Esophagus squamous epithelium (tissue), 4 donors: ENCODE results near the gene NT5C1A.

Source experiments
- POLR2A ChIP-seq, 4 donors: fragments of 450-650 bp; IDR thresholded peaks; one replicate each; pipeline ENCODE4 v1.6.1; 2017; ENCODE audit warnings: antibody characterized with exemption in 4 of 4, mild to moderate bottlenecking in 4 of 4, moderate library complexity in 3 of 4
- TF ChIP-seq, protein P1 (sequence below), 6 experiments: fragments of 450-650 bp in 4 of 6; fragments of 200-600 bp in 2 of 6; sonication (generic) in 2 of 6; IDR thresholded peaks; one replicate each; pipeline ENCODE4 v1.5.1; 2016 to 2019; ENCODE audit warnings: antibody characterized with exemption in 6 of 6, mild to moderate bottlenecking in 4 of 6, moderate library complexity in 4 of 6

DNA sequence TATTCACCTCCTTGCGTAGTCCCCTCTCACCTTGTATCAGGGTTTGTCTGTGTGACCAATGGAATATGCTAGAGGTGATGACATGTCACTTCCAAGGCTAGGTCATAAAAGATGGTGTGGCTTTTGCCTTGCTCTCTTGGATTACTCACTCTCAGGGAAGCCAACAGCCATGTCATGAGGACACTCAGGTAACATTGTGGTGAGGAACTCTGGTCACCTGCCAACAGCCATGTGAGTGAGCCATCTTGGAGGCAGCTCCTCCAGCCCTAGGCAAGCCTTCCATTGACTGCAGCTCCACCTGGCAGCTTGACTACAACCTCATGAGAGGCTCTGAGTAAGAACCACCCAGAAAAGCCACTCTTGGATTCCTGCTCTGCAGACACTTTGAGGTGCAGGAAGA lies 21.5 kb downstream of the NT5C1A start:
- TF ChIP-seq, protein P1, sequence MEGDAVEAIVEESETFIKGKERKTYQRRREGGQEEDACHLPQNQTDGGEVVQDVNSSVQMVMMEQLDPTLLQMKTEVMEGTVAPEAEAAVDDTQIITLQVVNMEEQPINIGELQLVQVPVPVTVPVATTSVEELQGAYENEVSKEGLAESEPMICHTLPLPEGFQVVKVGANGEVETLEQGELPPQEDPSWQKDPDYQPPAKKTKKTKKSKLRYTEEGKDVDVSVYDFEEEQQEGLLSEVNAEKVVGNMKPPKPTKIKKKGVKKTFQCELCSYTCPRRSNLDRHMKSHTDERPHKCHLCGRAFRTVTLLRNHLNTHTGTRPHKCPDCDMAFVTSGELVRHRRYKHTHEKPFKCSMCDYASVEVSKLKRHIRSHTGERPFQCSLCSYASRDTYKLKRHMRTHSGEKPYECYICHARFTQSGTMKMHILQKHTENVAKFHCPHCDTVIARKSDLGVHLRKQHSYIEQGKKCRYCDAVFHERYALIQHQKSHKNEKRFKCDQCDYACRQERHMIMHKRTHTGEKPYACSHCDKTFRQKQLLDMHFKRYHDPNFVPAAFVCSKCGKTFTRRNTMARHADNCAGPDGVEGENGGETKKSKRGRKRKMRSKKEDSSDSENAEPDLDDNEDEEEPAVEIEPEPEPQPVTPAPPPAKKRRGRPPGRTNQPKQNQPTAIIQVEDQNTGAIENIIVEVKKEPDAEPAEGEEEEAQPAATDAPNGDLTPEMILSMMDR (IDR thresholded peaks at IDR 0.05) = no peak
- TF ChIP-seq POLR2A (IDR thresholded peaks at IDR 0.05) = no peak
